ENCODE data around the gene MILR1.

The MILR1 gene

DNA sequence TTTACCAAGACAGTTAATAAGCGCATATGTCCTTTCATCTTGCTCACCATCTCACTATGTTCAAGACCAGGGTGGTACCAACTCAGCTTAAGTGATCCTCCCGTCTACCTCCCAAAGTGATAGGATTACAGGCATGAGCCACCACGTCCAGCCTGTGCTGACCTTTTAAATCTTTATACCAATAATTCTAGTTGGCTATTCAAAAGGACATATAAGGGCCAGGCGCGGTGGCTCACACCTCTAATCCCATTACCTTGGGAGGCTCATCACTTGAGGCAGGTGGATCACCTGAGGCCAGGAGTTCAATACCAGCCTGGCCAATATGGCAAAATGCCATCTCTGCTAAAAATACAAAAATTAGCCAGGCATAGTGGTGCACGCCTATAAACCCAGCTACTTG is 60.3 kb downstream of the MILR1 start:
- no peak overlapping the region for H3K4me3 ChIP-seq (ENCODE audit: low read length)
- peaks cover 40% of the 10 kb centered on the region for H3K36me3 ChIP-seq (replicated peaks; ENCODE audit: low read depth, low read length)
- H4K20me1 ChIP-seq (ENCODE audit: insufficient read depth, low read length), result peaks cover 21% of the 10 kb centered on the region
- no peak overlapping the region for H3K27ac ChIP-seq (ENCODE audit: low read length)
- H3K79me2 ChIP-seq (ENCODE audit: low read length), result peaks cover 60% of the 10 kb centered on the region
- H3K27me3 ChIP-seq (ENCODE audit: low read depth, low read length), result no peaks in the 10 kb centered on the region
- no peak overlapping the region for H3K4me2 ChIP-seq (ENCODE audit: low read length)
- H2AFZ ChIP-seq (ENCODE audit: low read depth, low read length), result no peak overlapping the region
- no peak overlapping the region for H3K9ac ChIP-seq (ENCODE audit: low read length)
- no peaks in the 10 kb centered on the region for H3K9me3 ChIP-seq (ENCODE audit: insufficient read depth, low read length)
- H3K4me1 ChIP-seq (ENCODE audit: low read length), result peaks cover 15% of the 10 kb centered on the region
- no peak for TF ChIP-seq EZH2phosphoT487 (IDR thresholded peaks at IDR 0.05; ENCODE audit: low read depth)
- TF ChIP-seq, protein P1, sequence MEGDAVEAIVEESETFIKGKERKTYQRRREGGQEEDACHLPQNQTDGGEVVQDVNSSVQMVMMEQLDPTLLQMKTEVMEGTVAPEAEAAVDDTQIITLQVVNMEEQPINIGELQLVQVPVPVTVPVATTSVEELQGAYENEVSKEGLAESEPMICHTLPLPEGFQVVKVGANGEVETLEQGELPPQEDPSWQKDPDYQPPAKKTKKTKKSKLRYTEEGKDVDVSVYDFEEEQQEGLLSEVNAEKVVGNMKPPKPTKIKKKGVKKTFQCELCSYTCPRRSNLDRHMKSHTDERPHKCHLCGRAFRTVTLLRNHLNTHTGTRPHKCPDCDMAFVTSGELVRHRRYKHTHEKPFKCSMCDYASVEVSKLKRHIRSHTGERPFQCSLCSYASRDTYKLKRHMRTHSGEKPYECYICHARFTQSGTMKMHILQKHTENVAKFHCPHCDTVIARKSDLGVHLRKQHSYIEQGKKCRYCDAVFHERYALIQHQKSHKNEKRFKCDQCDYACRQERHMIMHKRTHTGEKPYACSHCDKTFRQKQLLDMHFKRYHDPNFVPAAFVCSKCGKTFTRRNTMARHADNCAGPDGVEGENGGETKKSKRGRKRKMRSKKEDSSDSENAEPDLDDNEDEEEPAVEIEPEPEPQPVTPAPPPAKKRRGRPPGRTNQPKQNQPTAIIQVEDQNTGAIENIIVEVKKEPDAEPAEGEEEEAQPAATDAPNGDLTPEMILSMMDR (IDR thresholded peaks at IDR 0.05; ENCODE audit: low read depth, low read length), result no peak

DNA sequence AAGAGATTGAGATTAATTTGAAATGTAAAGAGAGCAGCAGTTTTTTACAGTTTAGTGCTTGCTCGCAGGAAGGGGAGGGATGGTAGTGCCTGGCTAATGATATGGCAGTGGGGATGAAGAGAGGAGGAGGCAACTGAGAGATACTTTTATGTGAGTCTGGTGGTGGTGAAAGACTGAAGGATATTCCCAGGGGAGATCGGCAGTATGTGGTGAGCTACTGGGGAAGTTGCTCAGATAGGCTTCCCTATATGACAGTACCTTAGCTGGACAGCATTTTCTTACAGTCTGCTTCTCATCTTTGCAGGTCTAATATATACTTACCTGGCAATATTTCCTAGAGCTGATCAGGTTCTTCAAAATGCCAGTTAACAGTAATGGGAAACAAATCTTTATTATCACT is 66.5 kb downstream of the MILR1 start:
- peaks cover 8% of the 10 kb centered on the region for H3K79me2 ChIP-seq (ENCODE audit: low read length)
- no peaks in the 10 kb centered on the region for H3K9me3 ChIP-seq (ENCODE audit: insufficient read depth, low read length)
- no peak overlapping the region for H3K4me3 ChIP-seq (ENCODE audit: low read length)
- H4K20me1 ChIP-seq (ENCODE audit: insufficient read depth, low read length), result 0 out of 2 replicates have a peak, but pooled peaks cover 7% of the 10 kb centered on the region
- no peak overlapping the region for H3K27ac ChIP-seq (ENCODE audit: low read length)
- no peak overlapping the region for H2AFZ ChIP-seq (ENCODE audit: low read depth, low read length)
- TF ChIP-seq, protein P1 (IDR thresholded peaks at IDR 0.05; ENCODE audit: low read depth, low read length), result no peak
- no peak for TF ChIP-seq EZH2phosphoT487 (IDR thresholded peaks at IDR 0.05; ENCODE audit: low read depth)
- H3K36me3 ChIP-seq (replicated peaks; ENCODE audit: low read depth, low read length), result peaks cover 58% of the 10 kb centered on the region
- no peak overlapping the region for H3K4me2 ChIP-seq (ENCODE audit: low read length)
- no peak overlapping the region for H3K9ac ChIP-seq (ENCODE audit: low read length)
- no peaks in the 10 kb centered on the region for H3K27me3 ChIP-seq (ENCODE audit: low read depth, low read length)
- no peaks in the 10 kb centered on the region for H3K4me1 ChIP-seq (ENCODE audit: low read length)

DNA sequence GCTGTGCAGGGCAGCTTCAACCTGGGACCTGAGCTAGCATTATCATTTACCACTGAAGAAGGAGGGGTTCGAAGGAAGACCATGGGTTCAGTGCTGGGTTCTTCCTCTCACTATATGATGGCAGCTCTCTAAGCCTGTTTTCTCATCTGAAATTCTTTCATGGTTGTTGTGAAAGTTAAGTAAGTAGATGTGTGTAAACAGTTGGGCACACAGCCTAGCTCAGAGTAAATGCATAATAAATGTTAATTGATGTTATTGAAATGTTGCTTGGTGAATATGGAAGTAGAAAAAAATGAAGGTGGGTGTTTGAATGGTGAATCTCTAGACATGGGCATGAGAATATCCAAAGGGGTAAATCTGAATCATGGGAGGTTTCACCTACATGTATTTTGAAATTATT is 66.9 kb downstream of the MILR1 start:
- H3K4me1 ChIP-seq (ENCODE audit: low read length), result no peaks in the 10 kb centered on the region
- TF ChIP-seq EZH2phosphoT487 (IDR thresholded peaks at IDR 0.05; ENCODE audit: low read depth), result no peak
- TF ChIP-seq, protein P1 (IDR thresholded peaks at IDR 0.05; ENCODE audit: low read depth, low read length), result no peak
- no peak overlapping the region for H3K9ac ChIP-seq (ENCODE audit: low read length)
- peaks cover 8% of the 10 kb centered on the region for H3K79me2 ChIP-seq (ENCODE audit: low read length)
- H3K27ac ChIP-seq (ENCODE audit: low read length), result no peak overlapping the region
- H3K4me2 ChIP-seq (ENCODE audit: low read length), result no peak overlapping the region
- H4K20me1 ChIP-seq (ENCODE audit: insufficient read depth, low read length), result 0 out of 2 replicates have a peak, but pooled peaks cover 7% of the 10 kb centered on the region
- H3K36me3 ChIP-seq (replicated peaks; ENCODE audit: low read depth, low read length), result peaks cover 58% of the 10 kb centered on the region
- H3K27me3 ChIP-seq (ENCODE audit: low read depth, low read length), result no peaks in the 10 kb centered on the region
- H3K9me3 ChIP-seq (ENCODE audit: insufficient read depth, low read length), result no peaks in the 10 kb centered on the region
- no peak overlapping the region for H2AFZ ChIP-seq (ENCODE audit: low read depth, low read length)
- no peak overlapping the region for H3K4me3 ChIP-seq (ENCODE audit: low read length)
